Keratinocyte (primary cell): ENCODE results near the gene SLC8A1.

ENCODE experiments used
- EZH2 ChIP-seq: IDR thresholded peaks from one replicate; pipeline ENCODE4 v1.6.1; 2012; ENCODE audit warnings: inconsistent platforms, mild to moderate bottlenecking, low read length, moderate library complexity
- TF ChIP-seq, protein P1 (sequence below), 3 experiments: IDR thresholded peaks in 1 of 3; conservative IDR thresholded peaks in 1 of 3; optimal IDR thresholded peaks in 1 of 3; 2 replicates in 2 of 3; 3 replicates in 1 of 3; pipeline versions ENCODE3 to v1.5.1; 2011; ENCODE audit warnings: low read length in 3 of 3, mild to moderate bottlenecking in 3 of 3, moderate library complexity in 2 of 3, control low read depth in 1 of 3, inconsistent platforms in 1 of 3; ENCODE audit not compliant: insufficient read depth in 2 of 3; ENCODE audit errors: extremely low read depth in 1 of 3

DNA sequence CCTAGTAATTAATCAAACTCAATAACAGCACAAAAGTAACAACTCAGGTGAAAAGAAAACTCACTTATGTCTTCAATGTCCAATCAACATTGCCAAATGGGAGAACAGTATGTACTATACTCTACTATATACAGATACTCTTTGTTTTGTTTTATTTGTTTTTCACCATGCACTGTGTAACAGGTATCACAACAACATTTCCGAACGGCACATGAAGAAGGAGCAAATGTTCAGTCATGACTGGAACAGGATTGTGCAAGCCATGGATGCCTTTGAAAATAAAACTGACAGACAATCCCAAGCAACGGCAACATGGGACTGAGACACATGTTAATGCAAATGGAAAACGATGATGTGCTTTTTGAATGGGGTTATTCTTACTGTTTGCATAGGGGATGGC is 337.9 kb downstream of the SLC8A1 start:
- TF ChIP-seq, protein P1, sequence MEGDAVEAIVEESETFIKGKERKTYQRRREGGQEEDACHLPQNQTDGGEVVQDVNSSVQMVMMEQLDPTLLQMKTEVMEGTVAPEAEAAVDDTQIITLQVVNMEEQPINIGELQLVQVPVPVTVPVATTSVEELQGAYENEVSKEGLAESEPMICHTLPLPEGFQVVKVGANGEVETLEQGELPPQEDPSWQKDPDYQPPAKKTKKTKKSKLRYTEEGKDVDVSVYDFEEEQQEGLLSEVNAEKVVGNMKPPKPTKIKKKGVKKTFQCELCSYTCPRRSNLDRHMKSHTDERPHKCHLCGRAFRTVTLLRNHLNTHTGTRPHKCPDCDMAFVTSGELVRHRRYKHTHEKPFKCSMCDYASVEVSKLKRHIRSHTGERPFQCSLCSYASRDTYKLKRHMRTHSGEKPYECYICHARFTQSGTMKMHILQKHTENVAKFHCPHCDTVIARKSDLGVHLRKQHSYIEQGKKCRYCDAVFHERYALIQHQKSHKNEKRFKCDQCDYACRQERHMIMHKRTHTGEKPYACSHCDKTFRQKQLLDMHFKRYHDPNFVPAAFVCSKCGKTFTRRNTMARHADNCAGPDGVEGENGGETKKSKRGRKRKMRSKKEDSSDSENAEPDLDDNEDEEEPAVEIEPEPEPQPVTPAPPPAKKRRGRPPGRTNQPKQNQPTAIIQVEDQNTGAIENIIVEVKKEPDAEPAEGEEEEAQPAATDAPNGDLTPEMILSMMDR (optimal IDR thresholded peaks at IDR 0.05 in 1 of 3, IDR thresholded peaks at IDR 0.05 in 1 of 3, conservative IDR thresholded peaks at IDR 0.05 in 1 of 3; ENCODE audit: extremely low read depth in 1 of 3, insufficient read depth in 2 of 3, low read length in 3 of 3), result no peak
- TF ChIP-seq EZH2, result no peak
